Prostate gland (tissue), 2 donors: Measurements from ENCODE around the gene ZNF385B. TPM values are rescaled to one million over a fixed set of nuclear protein-coding genes. Genes with fewer than 3 reads are reported as not detected.

ENCODE experiments used
- DNase-seq: peaks from one replicate; pipeline ENCODE4 v3.0.0-alpha.2; 2019; ENCODE audit warnings: low spot score
- H3K27ac ChIP-seq, 2 donors: fragments of 200-600 bp; sonication (generic); 2 replicates each; pipeline ENCODE4 v1.5.1; 2017 to 2019
- H3K27me3 ChIP-seq: fragments of 200-600 bp; sonication (generic); replicated peaks from 2 replicates; pipeline ENCODE4 v1.5.1; 2019; ENCODE audit not compliant: insufficient read depth
- H3K36me3 ChIP-seq, 2 donors: fragments of 200-600 bp; sonication (generic); 1 replicate in 1 of 2; 2 replicates in 1 of 2; pipeline versions ENCODE4 v1.5.1 to v1.8.1; 2017 to 2019
- H3K4me1 ChIP-seq: fragments of 200-600 bp; sonication (generic); replicated peaks from 2 replicates; pipeline ENCODE4 v1.5.1; 2019
- H3K4me3 ChIP-seq, 2 donors: fragments of 200-600 bp; sonication (generic); 2 replicates each; pipeline ENCODE4 v1.5.1; 2017 to 2019
- H3K9me3 ChIP-seq: fragments of 200-600 bp; sonication (generic); 2 replicates; pipeline ENCODE4 v1.5.1; 2017
- CTCF ChIP-seq, 4 experiments: fragments of 200-600 bp in 2 of 4; fragments of 450-650 bp in 2 of 4; sonication (generic) in 2 of 4; IDR thresholded peaks; 1 replicate in 3 of 4; 2 replicates in 1 of 4; pipeline ENCODE4 v1.5.1; 2016 to 2019; ENCODE audit warnings: antibody characterized with exemption in 4 of 4, mild to moderate bottlenecking in 2 of 4, moderate library complexity in 2 of 4
- POLR2A ChIP-seq: fragments of 450-650 bp; IDR thresholded peaks from one replicate; pipeline ENCODE4 v1.6.1; 2016; ENCODE audit warnings: antibody characterized with exemption, mild to moderate bottlenecking
- POLR2AphosphoS5 ChIP-seq: sonication (generic); formaldehyde crosslinking; IDR thresholded peaks from one replicate; pipeline ENCODE4 v1.6.1; 2017; ENCODE audit warnings: antibody characterized with exemption
- WGBS: methylation state at CpG from one replicate; pipeline ENCODE4 v1.1.5; 2018; 5-methylcytosine and 5-hydroxymethylcytosine counted together
- intact Hi-C: fragments of 100-400 bp; cut with DNase I; formaldehyde crosslinking; loops from one replicate; pipeline ENCODE4 v1.14.2; 2022
- total RNA-seq, 2 donors: library from RNA; depleted of rRNA; stranded (reverse); fragments of >200 nt; gene quantifications; one replicate each; pipeline ENCODE4 v1.1.0, GENCODE V29; 2016

ZNF385B gene
- total RNA-seq, 2 donors from 2014 or later: 4.9 to 35.7 TPM

GRCh38 chr2:179543361-179543901, 318.0 kb downstream of the ZNF385B start:
- Histone ChIP-seq H3K4me1 (no peaks in the 10 kb centered on the region), H3K4me3 (no peak overlapping the region), H3K27me3 (no peaks in the 10 kb centered on the region), H3K9me3 (no peaks in the 10 kb centered on the region), H3K36me3 (no peaks in the 10 kb centered on the region), H3K27ac (no peak overlapping the region)
- no peak for DNase-seq
- intact Hi-C loops: no loop called here
- TF ChIP-seq POLR2AphosphoS5 (no peak), CTCF (IDR thresholded peaks at IDR 0.05) (no peak), POLR2A (no peak)
- 46% methylated on average over 3 of the region's 3 CpGs for WGBS

- 87% methylated on average over 4 of the region's 4 CpGs for WGBS
- Histone ChIP-seq H3K4me1 (no peaks in the 10 kb centered on the region), H3K9me3 (no peaks in the 10 kb centered on the region), H3K4me3 (no peak overlapping the region), H3K27ac (no peak overlapping the region), H3K36me3 (no peaks in the 10 kb centered on the region), H3K27me3 (no peaks in the 10 kb centered on the region)
- no peak for DNase-seq
- intact Hi-C loops: no loop called here
- TF ChIP-seq POLR2A: no peak
- TF ChIP-seq CTCF (IDR thresholded peaks at IDR 0.05): no peak
- TF ChIP-seq POLR2AphosphoS5: no peak
Measured at GRCh38 chr2:179541586-179541985, 319.8 kb downstream of the ZNF385B start.

- Histone ChIP-seq H3K27ac (no peak overlapping the region), H3K27me3 (no peaks in the 10 kb centered on the region), H3K4me1 (no peaks in the 10 kb centered on the region), H3K4me3 (no peak overlapping the region), H3K9me3 (no peaks in the 10 kb centered on the region), H3K36me3 (no peaks in the 10 kb centered on the region)
- intact Hi-C loops: no loop called here
- no peak for TF ChIP-seq POLR2A
- no peak for TF ChIP-seq POLR2AphosphoS5
- no peak for TF ChIP-seq CTCF (IDR thresholded peaks at IDR 0.05)
- 86% methylated on average over 1 of the region's 1 CpG for WGBS
- no peak for DNase-seq
Measured at GRCh38 chr2:179539124-179539511, 322.3 kb downstream of the ZNF385B start.

GRCh38 chr2:179538406-179539123, 322.8 kb downstream of the ZNF385B start:
- DNase-seq: no peak
- Histone ChIP-seq H3K36me3 (no peaks in the 10 kb centered on the region), H3K9me3 (no peaks in the 10 kb centered on the region), H3K27ac (no peak overlapping the region), H3K4me3 (no peak overlapping the region), H3K27me3 (no peaks in the 10 kb centered on the region), H3K4me1 (no peaks in the 10 kb centered on the region)
- WGBS: 92% methylated on average over 1 of the region's 1 CpG
- TF ChIP-seq POLR2AphosphoS5: no peak
- TF ChIP-seq POLR2A: no peak
- no peak for TF ChIP-seq CTCF (IDR thresholded peaks at IDR 0.05)
- intact Hi-C loops: no loop called here

GRCh38 chr2:179536185-179536584, 325.2 kb downstream of the ZNF385B start:
- no peak for DNase-seq
- TF ChIP-seq POLR2AphosphoS5 (no peak), POLR2A (no peak), CTCF (IDR thresholded peaks at IDR 0.05) (no peak)
- 97% methylated on average over 1 of the region's 1 CpG for WGBS
- Histone ChIP-seq H3K36me3 (no peaks in the 10 kb centered on the region), H3K4me3 (no peak overlapping the region), H3K4me1 (no peaks in the 10 kb centered on the region), H3K9me3 (no peaks in the 10 kb centered on the region), H3K27me3 (no peaks in the 10 kb centered on the region), H3K27ac (no peak overlapping the region)
- intact Hi-C loops: no loop called here
